K562 (cell line): ENCODE data around the gene OR6B2.

ENCODE experiments used
- KLF10 ChIP-seq: fragments of 250-450 bp; sonication (Bioruptor Pico); IDR thresholded peaks from 2 replicates; pipeline ENCODE4 v1.6.1; 2021; ENCODE audit warnings: matching md5 sums
- MCM3 ChIP-seq: fragments of 450-650 bp; IDR thresholded peaks from 2 replicates; pipeline ENCODE4 v1.6.1; 2016
- TARDBP ChIP-seq: fragments of 450-650 bp; IDR thresholded peaks from 2 replicates; pipeline ENCODE4 v1.6.1; 2016
- WHSC1 ChIP-seq: IDR thresholded peaks from one replicate; pipeline ENCODE4 v1.6.1; 2012; ENCODE audit warnings: low read length, control low read depth, inconsistent platforms
- ZNF184 ChIP-seq: sonication (generic); formaldehyde crosslinking; IDR thresholded peaks from 2 replicates; pipeline ENCODE4 v1.5.0; 2020; ENCODE audit warnings: missing genetic modification reagents
- TF ChIP-seq, protein P1 (sequence below), 3 experiments: IDR thresholded peaks in 2 of 3; conservative IDR thresholded peaks in 1 of 3; 2 replicates each; pipeline ENCODE4 v1.5.1; 2011 to 2012; ENCODE audit warnings: low read length in 3 of 3, mild to moderate bottlenecking in 3 of 3, control low read depth in 2 of 3, improper control_type of control experiment in 1 of 3, inconsistent platforms in 1 of 3, low read depth in 1 of 3, mixed read lengths in 1 of 3, moderate library complexity in 1 of 3; ENCODE audit not compliant: insufficient read depth in 2 of 3
- TF ChIP-seq, protein P2 (sequence below): sonication (generic); formaldehyde crosslinking; IDR thresholded peaks from 2 replicates; pipeline ENCODE4 v1.4.0; 2020; ENCODE audit warnings: mild to moderate bottlenecking, missing genetic modification reagents

DNA sequence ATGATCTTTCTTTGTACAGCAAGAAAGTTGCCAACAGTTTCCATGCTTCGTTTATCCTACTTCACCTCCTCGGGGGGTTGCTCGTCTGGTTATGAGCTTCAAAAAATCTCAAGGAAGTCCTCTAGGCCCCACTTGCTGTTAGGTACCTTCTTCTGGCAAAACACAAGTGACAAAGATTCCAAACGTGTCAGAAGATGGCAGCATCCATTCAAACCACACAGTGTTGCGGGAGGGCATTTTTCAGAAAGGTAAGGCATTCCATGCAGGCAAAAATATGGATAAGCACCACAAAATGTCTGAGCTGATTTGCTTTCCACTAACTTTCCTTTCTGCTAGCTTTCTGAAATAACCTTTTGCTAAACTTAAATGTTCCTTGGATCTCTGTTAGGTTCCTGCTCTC, 36.3 kb upstream of the OR6B2 start:
- no peak for TF ChIP-seq TARDBP
- TF ChIP-seq ZNF184 (CRISPR knock-in tag), result no peak
- TF ChIP-seq, protein P1, sequence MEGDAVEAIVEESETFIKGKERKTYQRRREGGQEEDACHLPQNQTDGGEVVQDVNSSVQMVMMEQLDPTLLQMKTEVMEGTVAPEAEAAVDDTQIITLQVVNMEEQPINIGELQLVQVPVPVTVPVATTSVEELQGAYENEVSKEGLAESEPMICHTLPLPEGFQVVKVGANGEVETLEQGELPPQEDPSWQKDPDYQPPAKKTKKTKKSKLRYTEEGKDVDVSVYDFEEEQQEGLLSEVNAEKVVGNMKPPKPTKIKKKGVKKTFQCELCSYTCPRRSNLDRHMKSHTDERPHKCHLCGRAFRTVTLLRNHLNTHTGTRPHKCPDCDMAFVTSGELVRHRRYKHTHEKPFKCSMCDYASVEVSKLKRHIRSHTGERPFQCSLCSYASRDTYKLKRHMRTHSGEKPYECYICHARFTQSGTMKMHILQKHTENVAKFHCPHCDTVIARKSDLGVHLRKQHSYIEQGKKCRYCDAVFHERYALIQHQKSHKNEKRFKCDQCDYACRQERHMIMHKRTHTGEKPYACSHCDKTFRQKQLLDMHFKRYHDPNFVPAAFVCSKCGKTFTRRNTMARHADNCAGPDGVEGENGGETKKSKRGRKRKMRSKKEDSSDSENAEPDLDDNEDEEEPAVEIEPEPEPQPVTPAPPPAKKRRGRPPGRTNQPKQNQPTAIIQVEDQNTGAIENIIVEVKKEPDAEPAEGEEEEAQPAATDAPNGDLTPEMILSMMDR (IDR thresholded peaks at IDR 0.05 in 2 of 3, conservative IDR thresholded peaks at IDR 0.05 in 1 of 3; ENCODE audit: insufficient read depth in 2 of 3, low read depth in 1 of 3, low read length in 3 of 3), result no peak
- TF ChIP-seq KLF10 (CRISPR knock-in tag), result no peak
- no peak for TF ChIP-seq WHSC1
- TF ChIP-seq MCM3, result no peak
- TF ChIP-seq, protein P2, sequence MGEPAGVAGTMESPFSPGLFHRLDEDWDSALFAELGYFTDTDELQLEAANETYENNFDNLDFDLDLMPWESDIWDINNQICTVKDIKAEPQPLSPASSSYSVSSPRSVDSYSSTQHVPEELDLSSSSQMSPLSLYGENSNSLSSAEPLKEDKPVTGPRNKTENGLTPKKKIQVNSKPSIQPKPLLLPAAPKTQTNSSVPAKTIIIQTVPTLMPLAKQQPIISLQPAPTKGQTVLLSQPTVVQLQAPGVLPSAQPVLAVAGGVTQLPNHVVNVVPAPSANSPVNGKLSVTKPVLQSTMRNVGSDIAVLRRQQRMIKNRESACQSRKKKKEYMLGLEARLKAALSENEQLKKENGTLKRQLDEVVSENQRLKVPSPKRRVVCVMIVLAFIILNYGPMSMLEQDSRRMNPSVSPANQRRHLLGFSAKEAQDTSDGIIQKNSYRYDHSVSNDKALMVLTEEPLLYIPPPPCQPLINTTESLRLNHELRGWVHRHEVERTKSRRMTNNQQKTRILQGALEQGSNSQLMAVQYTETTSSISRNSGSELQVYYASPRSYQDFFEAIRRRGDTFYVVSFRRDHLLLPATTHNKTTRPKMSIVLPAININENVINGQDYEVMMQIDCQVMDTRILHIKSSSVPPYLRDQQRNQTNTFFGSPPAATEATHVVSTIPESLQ (CRISPR knock-in tag), result no peak
